WTC11 (cell line): Measurements from ENCODE around the gene ELMO1. TPM values are rescaled to one million over a fixed set of nuclear protein-coding genes. Genes with fewer than 3 reads are reported as not detected.

Experiments used
- ATAC-seq: fragments of 200-7000 bp; cut with Tn5 transposase; 2 replicates; pipeline ENCODE4 v1.10.0; 2021; ENCODE audit warnings: mild to moderate bottlenecking, moderate library complexity
- CTCF ChIA-PET: fragments of 300-600 bp; sonication (Branson Sonifier 250); formaldehyde crosslinking; loops from one replicate; lab custom pipeline; 2021; ENCODE audit warnings: antibody characterized with exemption; lab: Charles Lee
- POLR2A ChIA-PET: fragments of 350-600 bp; sonication (Branson Sonifier 250); formaldehyde crosslinking; loops from one replicate; lab custom pipeline; 2021; ENCODE audit warnings: antibody characterized with exemption; lab: Charles Lee
- DNase-seq: peaks from one replicate; pipeline ENCODE4 v3.0.0; 2021; ENCODE audit warnings: low spot score
- H3K27ac Mint-ChIP-seq: 2 replicates; pipeline ENCODE4 v1.8.0; 2021; ENCODE audit warnings: mixed read lengths
- H3K27me3 Mint-ChIP-seq: 2 replicates; pipeline ENCODE4 v1.8.0; 2021; ENCODE audit warnings: low read depth, mild to moderate bottlenecking, moderate library complexity, mixed read lengths
- H3K36me3 Mint-ChIP-seq: 2 replicates; pipeline ENCODE4 v1.8.0; 2021; ENCODE audit warnings: mixed read lengths
- H3K4me1 Mint-ChIP-seq: 2 replicates; pipeline ENCODE4 v1.8.0; 2022; ENCODE audit warnings: mixed read lengths
- H3K4me3 Mint-ChIP-seq: 2 replicates; pipeline ENCODE4 v1.8.0; 2021; ENCODE audit warnings: mild to moderate bottlenecking, moderate library complexity, mixed read lengths
- H3K9me3 Mint-ChIP-seq: 2 replicates; pipeline ENCODE4 v1.8.0; 2021; ENCODE audit warnings: mixed read lengths
- FOXP1 ChIP-seq: sonication (generic); formaldehyde crosslinking; IDR thresholded peaks from 2 replicates; pipeline ENCODE4 v1.8.0; 2022; ENCODE audit warnings: missing genetic modification reagents, mild to moderate bottlenecking, moderate library complexity, borderline replicate concordance
- JUN ChIP-seq: sonication (generic); formaldehyde crosslinking; IDR thresholded peaks from 2 replicates; pipeline ENCODE4 v1.8.0; 2023; ENCODE audit warnings: mild to moderate bottlenecking, missing genetic modification reagents
- KAT7 ChIP-seq: sonication (generic); formaldehyde crosslinking; IDR thresholded peaks from 2 replicates; pipeline ENCODE4 v1.8.1; 2023; ENCODE audit warnings: missing genetic modification reagents, mild to moderate bottlenecking, borderline replicate concordance
- MXD4 ChIP-seq: fragments of 250-450 bp; sonication (Bioruptor Pico); IDR thresholded peaks from 2 replicates; pipeline ENCODE4 v1.8.0; 2021; ENCODE audit warnings: mild to moderate bottlenecking, moderate library complexity, borderline replicate concordance
- NR2C2 ChIP-seq: sonication (generic); formaldehyde crosslinking; IDR thresholded peaks from 2 replicates; pipeline ENCODE4 v1.8.0; 2022; ENCODE audit warnings: mild to moderate bottlenecking, missing genetic modification reagents
- RORB ChIP-seq: fragments of 250-450 bp; sonication (Bioruptor Pico); IDR thresholded peaks from 2 replicates; pipeline ENCODE4 v1.9.0; 2021; ENCODE audit warnings: mild to moderate bottlenecking
- SMAD4 ChIP-seq: sonication (generic); formaldehyde crosslinking; IDR thresholded peaks from 2 replicates; pipeline ENCODE4 v1.8.0; 2022; ENCODE audit warnings: mild to moderate bottlenecking, missing genetic modification reagents
- SOX15 ChIP-seq: fragments of 250-450 bp; sonication (Bioruptor Pico); IDR thresholded peaks from 2 replicates; pipeline ENCODE4 v1.9.0; 2021; ENCODE audit warnings: mild to moderate bottlenecking
- TCF7 ChIP-seq: sonication (generic); formaldehyde crosslinking; IDR thresholded peaks from 2 replicates; pipeline ENCODE4 v1.8.0; 2022; ENCODE audit warnings: mild to moderate bottlenecking, low read depth, missing genetic modification reagents, moderate library complexity
- TEAD1 ChIP-seq: sonication (generic); formaldehyde crosslinking; IDR thresholded peaks from 2 replicates; pipeline ENCODE4 v1.8.0; 2022; ENCODE audit warnings: mild to moderate bottlenecking, missing genetic modification reagents
- TEAD4 ChIP-seq: sonication (generic); formaldehyde crosslinking; IDR thresholded peaks from 2 replicates; pipeline ENCODE4 v1.8.0; 2022; ENCODE audit warnings: mild to moderate bottlenecking, missing genetic modification reagents
- ZBTB21 ChIP-seq: sonication (generic); formaldehyde crosslinking; IDR thresholded peaks from 2 replicates; pipeline ENCODE4 v1.8.1; 2023; ENCODE audit warnings: mild to moderate bottlenecking, missing genetic modification reagents, borderline replicate concordance
- ZNF121 ChIP-seq: sonication (generic); formaldehyde crosslinking; IDR thresholded peaks from 2 replicates; pipeline ENCODE4 v1.8.0; 2023; ENCODE audit warnings: missing genetic modification reagents
- ZNF396 ChIP-seq: fragments of 250-450 bp; sonication (Bioruptor Pico); IDR thresholded peaks from 2 replicates; pipeline ENCODE4 v1.8.0; 2021; ENCODE audit warnings: mild to moderate bottlenecking, moderate library complexity, borderline replicate concordance
- total RNA-seq: library from RNA; stranded (reverse); gene quantifications from 3 replicates; pipeline ENCODE4 v1.2.3, GENCODE V29; 2021
- TF ChIP-seq, protein P1 (sequence below): sonication (generic); formaldehyde crosslinking; IDR thresholded peaks from 2 replicates; pipeline ENCODE4 v1.8.0; 2022; ENCODE audit warnings: missing genetic modification reagents
- TF ChIP-seq, protein P2 (sequence below): sonication (generic); formaldehyde crosslinking; conservative IDR thresholded peaks from 2 replicates; pipeline ENCODE4 v1.8.1; 2023; ENCODE audit warnings: mild to moderate bottlenecking, low read depth, missing genetic modification reagents, moderate library complexity
- TF ChIP-seq, protein P3 (sequence below): sonication (generic); formaldehyde crosslinking; IDR thresholded peaks from 2 replicates; pipeline ENCODE4 v1.8.1; 2022; ENCODE audit warnings: mild to moderate bottlenecking, moderate library complexity, missing genetic modification reagents
- TF ChIP-seq, protein P4 (sequence below): sonication (generic); formaldehyde crosslinking; IDR thresholded peaks from 2 replicates; pipeline ENCODE4 v1.8.1; 2023; ENCODE audit warnings: mild to moderate bottlenecking, missing genetic modification reagents
- TF ChIP-seq, protein P5 (sequence below): sonication (generic); formaldehyde crosslinking; IDR thresholded peaks from 2 replicates; pipeline ENCODE4 v1.8.0; 2022; ENCODE audit warnings: mild to moderate bottlenecking, missing genetic modification reagents

Gene ELMO1
- total RNA-seq, 1 experiment from 2014 or later: 19.4 TPM

DNA sequence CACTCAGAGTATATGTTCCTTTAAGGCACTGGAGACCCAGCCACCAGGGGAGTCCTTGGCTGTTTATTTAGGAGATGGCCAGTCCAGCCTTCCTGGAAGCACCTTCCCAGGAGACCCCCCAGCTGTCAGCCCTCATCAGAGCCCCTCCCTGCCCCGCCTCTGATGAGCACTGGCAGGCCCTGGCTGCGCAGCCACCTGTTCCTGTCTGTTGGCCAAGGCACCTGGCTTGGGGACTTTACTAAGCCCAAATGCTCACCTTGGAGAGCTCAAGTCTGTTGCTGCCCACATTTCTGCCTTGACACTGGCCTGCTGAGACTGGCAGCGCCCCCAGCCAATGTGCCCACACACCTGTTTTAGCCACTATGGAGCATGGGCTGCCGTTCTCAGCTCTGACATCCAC lies 124.7 kb downstream of the ELMO1 start (continued):
- TF ChIP-seq, protein P1, sequence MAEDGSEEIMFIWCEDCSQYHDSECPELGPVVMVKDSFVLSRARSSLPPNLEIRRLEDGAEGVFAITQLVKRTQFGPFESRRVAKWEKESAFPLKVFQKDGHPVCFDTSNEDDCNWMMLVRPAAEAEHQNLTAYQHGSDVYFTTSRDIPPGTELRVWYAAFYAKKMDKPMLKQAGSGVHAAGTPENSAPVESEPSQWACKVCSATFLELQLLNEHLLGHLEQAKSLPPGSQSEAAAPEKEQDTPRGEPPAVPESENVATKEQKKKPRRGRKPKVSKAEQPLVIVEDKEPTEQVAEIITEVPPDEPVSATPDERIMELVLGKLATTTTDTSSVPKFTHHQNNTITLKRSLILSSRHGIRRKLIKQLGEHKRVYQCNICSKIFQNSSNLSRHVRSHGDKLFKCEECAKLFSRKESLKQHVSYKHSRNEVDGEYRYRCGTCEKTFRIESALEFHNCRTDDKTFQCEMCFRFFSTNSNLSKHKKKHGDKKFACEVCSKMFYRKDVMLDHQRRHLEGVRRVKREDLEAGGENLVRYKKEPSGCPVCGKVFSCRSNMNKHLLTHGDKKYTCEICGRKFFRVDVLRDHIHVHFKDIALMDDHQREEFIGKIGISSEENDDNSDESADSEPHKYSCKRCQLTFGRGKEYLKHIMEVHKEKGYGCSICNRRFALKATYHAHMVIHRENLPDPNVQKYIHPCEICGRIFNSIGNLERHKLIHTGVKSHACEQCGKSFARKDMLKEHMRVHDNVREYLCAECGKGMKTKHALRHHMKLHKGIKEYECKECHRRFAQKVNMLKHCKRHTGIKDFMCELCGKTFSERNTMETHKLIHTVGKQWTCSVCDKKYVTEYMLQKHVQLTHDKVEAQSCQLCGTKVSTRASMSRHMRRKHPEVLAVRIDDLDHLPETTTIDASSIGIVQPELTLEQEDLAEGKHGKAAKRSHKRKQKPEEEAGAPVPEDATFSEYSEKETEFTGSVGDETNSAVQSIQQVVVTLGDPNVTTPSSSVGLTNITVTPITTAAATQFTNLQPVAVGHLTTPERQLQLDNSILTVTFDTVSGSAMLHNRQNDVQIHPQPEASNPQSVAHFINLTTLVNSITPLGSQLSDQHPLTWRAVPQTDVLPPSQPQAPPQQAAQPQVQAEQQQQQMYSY: no peak
- TF ChIP-seq, protein P2, sequence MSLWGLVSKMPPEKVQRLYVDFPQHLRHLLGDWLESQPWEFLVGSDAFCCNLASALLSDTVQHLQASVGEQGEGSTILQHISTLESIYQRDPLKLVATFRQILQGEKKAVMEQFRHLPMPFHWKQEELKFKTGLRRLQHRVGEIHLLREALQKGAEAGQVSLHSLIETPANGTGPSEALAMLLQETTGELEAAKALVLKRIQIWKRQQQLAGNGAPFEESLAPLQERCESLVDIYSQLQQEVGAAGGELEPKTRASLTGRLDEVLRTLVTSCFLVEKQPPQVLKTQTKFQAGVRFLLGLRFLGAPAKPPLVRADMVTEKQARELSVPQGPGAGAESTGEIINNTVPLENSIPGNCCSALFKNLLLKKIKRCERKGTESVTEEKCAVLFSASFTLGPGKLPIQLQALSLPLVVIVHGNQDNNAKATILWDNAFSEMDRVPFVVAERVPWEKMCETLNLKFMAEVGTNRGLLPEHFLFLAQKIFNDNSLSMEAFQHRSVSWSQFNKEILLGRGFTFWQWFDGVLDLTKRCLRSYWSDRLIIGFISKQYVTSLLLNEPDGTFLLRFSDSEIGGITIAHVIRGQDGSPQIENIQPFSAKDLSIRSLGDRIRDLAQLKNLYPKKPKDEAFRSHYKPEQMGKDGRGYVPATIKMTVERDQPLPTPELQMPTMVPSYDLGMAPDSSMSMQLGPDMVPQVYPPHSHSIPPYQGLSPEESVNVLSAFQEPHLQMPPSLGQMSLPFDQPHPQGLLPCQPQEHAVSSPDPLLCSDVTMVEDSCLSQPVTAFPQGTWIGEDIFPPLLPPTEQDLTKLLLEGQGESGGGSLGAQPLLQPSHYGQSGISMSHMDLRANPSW (CRISPR knock-in tag): no peak
- TF ChIP-seq TCF7 (CRISPR knock-in tag) (no peak), KAT7 (no peak), ZNF396 (no peak), NR2C2 (CRISPR knock-in tag) (no peak), MXD4 (CRISPR knock-in tag) (no peak), SOX15 (CRISPR knock-in tag) (no peak), TEAD4 (CRISPR knock-in tag) (no peak), ZNF121 (no peak), FOXP1 (CRISPR knock-in tag) (no peak)
- TF ChIP-seq, protein P3, sequence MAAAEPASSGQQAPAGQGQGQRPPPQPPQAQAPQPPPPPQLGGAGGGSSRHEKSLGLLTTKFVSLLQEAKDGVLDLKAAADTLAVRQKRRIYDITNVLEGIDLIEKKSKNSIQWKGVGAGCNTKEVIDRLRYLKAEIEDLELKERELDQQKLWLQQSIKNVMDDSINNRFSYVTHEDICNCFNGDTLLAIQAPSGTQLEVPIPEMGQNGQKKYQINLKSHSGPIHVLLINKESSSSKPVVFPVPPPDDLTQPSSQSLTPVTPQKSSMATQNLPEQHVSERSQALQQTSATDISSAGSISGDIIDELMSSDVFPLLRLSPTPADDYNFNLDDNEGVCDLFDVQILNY: no peak
- TF ChIP-seq, protein P4, sequence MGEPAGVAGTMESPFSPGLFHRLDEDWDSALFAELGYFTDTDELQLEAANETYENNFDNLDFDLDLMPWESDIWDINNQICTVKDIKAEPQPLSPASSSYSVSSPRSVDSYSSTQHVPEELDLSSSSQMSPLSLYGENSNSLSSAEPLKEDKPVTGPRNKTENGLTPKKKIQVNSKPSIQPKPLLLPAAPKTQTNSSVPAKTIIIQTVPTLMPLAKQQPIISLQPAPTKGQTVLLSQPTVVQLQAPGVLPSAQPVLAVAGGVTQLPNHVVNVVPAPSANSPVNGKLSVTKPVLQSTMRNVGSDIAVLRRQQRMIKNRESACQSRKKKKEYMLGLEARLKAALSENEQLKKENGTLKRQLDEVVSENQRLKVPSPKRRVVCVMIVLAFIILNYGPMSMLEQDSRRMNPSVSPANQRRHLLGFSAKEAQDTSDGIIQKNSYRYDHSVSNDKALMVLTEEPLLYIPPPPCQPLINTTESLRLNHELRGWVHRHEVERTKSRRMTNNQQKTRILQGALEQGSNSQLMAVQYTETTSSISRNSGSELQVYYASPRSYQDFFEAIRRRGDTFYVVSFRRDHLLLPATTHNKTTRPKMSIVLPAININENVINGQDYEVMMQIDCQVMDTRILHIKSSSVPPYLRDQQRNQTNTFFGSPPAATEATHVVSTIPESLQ (CRISPR knock-in tag): no peak
- TF ChIP-seq, protein P5, sequence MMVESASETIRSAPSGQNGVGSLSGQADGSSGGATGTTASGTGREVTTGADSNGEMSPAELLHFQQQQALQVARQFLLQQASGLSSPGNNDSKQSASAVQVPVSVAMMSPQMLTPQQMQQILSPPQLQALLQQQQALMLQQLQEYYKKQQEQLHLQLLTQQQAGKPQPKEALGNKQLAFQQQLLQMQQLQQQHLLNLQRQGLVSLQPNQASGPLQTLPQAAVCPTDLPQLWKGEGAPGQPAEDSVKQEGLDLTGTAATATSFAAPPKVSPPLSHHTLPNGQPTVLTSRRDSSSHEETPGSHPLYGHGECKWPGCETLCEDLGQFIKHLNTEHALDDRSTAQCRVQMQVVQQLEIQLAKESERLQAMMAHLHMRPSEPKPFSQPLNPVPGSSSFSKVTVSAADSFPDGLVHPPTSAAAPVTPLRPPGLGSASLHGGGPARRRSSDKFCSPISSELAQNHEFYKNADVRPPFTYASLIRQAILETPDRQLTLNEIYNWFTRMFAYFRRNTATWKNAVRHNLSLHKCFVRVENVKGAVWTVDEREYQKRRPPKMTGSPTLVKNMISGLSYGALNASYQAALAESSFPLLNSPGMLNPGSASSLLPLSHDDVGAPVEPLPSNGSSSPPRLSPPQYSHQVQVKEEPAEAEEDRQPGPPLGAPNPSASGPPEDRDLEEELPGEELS (CRISPR knock-in tag): no peak

DNA sequence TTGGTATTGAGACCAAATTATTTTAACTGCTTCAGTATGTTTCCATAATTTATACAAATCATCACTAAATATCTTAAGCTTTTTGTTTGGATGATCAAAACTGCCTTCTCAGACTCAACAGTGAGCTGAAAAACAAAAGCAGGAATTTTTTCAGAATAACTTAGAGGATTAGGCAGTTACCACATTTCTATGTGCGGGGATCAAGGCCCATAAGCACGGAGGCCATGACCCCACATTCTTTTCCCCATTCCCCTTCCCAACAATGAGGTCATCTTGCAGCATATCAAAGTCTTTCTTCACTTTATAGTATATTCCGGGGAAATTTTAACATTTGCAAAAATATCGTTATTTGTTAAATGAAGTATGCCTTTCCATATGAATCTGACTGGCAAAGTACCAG lies 125.8 kb downstream of the ELMO1 start:
- no peak overlapping the region for H3K4me3 Mint-ChIP-seq
- no peak for DNase-seq
- H3K4me1 Mint-ChIP-seq: peaks cover 14% of the 10 kb centered on the region
- ChIA-PET POLR2A (no interaction called here), CTCF (no interaction called here)
- TF ChIP-seq ZBTB21 (no peak), RORB (CRISPR knock-in tag) (no peak), TEAD1 (CRISPR knock-in tag) (no peak), SMAD4 (CRISPR knock-in tag) (no peak), JUN (CRISPR knock-in tag) (no peak)
- TF ChIP-seq, all 79 proteins: peak for 0
- H3K36me3 Mint-ChIP-seq: no peaks in the 10 kb centered on the region
- H3K27ac Mint-ChIP-seq: no peak overlapping the region
- ATAC-seq: no peak
- H3K27me3 Mint-ChIP-seq: no peaks in the 10 kb centered on the region
- H3K9me3 Mint-ChIP-seq: no peaks in the 10 kb centered on the region
